Esophagus squamous epithelium (tissue), 4 donors: ENCODE results near the gene PCSK5.

Experiments
- POLR2A ChIP-seq, 4 donors: fragments of 450-650 bp; IDR thresholded peaks; one replicate each; pipeline ENCODE4 v1.6.1; 2017; ENCODE audit warnings: antibody characterized with exemption in 4 of 4, mild to moderate bottlenecking in 4 of 4, moderate library complexity in 3 of 4
- TF ChIP-seq, protein P1 (sequence below), 6 experiments: fragments of 450-650 bp in 4 of 6; fragments of 200-600 bp in 2 of 6; sonication (generic) in 2 of 6; IDR thresholded peaks; one replicate each; pipeline ENCODE4 v1.5.1; 2016 to 2019; ENCODE audit warnings: antibody characterized with exemption in 6 of 6, mild to moderate bottlenecking in 4 of 6, moderate library complexity in 4 of 6

DNA sequence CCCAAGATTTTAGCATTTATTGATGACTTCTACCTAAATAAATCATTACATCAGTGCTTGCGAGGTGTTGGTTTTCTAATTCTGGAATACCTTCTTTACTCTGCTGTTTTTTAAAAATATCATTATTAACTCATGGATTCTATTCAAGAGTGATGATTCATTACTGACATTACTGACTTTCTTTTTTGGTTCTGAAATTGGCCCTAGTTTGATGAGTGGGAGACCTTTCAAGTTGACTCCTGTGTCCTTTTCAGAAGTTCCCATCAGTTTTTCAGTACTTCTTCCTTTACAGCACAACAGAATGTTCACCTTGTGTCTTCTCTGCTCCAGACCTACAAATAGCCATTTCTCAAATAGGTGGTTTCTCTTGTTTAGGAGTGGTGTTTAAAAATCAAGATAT is 114.1 kb downstream of the PCSK5 start:
- TF ChIP-seq, protein P1, sequence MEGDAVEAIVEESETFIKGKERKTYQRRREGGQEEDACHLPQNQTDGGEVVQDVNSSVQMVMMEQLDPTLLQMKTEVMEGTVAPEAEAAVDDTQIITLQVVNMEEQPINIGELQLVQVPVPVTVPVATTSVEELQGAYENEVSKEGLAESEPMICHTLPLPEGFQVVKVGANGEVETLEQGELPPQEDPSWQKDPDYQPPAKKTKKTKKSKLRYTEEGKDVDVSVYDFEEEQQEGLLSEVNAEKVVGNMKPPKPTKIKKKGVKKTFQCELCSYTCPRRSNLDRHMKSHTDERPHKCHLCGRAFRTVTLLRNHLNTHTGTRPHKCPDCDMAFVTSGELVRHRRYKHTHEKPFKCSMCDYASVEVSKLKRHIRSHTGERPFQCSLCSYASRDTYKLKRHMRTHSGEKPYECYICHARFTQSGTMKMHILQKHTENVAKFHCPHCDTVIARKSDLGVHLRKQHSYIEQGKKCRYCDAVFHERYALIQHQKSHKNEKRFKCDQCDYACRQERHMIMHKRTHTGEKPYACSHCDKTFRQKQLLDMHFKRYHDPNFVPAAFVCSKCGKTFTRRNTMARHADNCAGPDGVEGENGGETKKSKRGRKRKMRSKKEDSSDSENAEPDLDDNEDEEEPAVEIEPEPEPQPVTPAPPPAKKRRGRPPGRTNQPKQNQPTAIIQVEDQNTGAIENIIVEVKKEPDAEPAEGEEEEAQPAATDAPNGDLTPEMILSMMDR (IDR thresholded peaks at IDR 0.05): no peak
- no peak for TF ChIP-seq POLR2A (IDR thresholded peaks at IDR 0.05)
